Hepatocyte (in vitro differentiated cells): Measurements from ENCODE around the gene VAV2.

Experiments
- CTCF ChIP-seq: fragments of 200-600 bp; sonication (generic); IDR thresholded peaks from 2 replicates; pipeline ENCODE4 v1.5.1; 2016; ENCODE audit warnings: antibody characterized with exemption, mild to moderate bottlenecking; ENCODE audit not compliant: poor library complexity
- EZH2phosphoT487 ChIP-seq: fragments of 200-600 bp; sonication (generic); IDR thresholded peaks from one replicate; pipeline ENCODE4 v1.6.1; 2018; ENCODE audit warnings: antibody characterized with exemption, mild to moderate bottlenecking, low read depth, moderate library complexity; ENCODE audit not compliant: unreplicated experiment, severe bottlenecking

- TF ChIP-seq CTCF (no peak), EZH2phosphoT487 (no peak)
These were observed 11.1 kb downstream of the VAV2 start for GRCh38 chr9:133980864-133981588.
